Endothelial cell (in vitro differentiated cells): Measurements from ENCODE around the gene BMP5. TPM values are rescaled to one million over a fixed set of nuclear protein-coding genes. Genes with fewer than 3 reads are reported as not detected.

Source experiments
- DNase-seq: peaks from one replicate; pipeline ENCODE4 v3.0.0; 2021; ENCODE audit warnings: low spot score
- H3K27ac Mint-ChIP-seq: one replicate; pipeline ENCODE4 v1.8.0; 2021; ENCODE audit warnings: mixed read lengths, inconsistent platforms; ENCODE audit not compliant: unreplicated experiment
- H3K27me3 Mint-ChIP-seq: one replicate; pipeline ENCODE4 v1.8.0; 2021; ENCODE audit warnings: mild to moderate bottlenecking, moderate library complexity, mixed read lengths, inconsistent platforms; ENCODE audit not compliant: unreplicated experiment
- H3K36me3 Mint-ChIP-seq: one replicate; pipeline ENCODE4 v1.8.0; 2021; ENCODE audit warnings: mild to moderate bottlenecking, low read depth, mixed read lengths, inconsistent platforms; ENCODE audit not compliant: unreplicated experiment
- H3K4me1 Mint-ChIP-seq: one replicate; pipeline ENCODE4 v1.8.0; 2021; ENCODE audit warnings: mild to moderate bottlenecking, mixed read lengths, inconsistent platforms; ENCODE audit not compliant: unreplicated experiment
- H3K4me3 Mint-ChIP-seq: one replicate; pipeline ENCODE4 v1.8.0; 2021; ENCODE audit warnings: mild to moderate bottlenecking, mixed read lengths, inconsistent platforms; ENCODE audit not compliant: unreplicated experiment
- H3K9me3 Mint-ChIP-seq: one replicate; pipeline ENCODE4 v1.8.0; 2021; ENCODE audit warnings: mixed read lengths, inconsistent platforms; ENCODE audit not compliant: unreplicated experiment
- CTCF ChIP-seq: fragments of 200-600 bp; sonication (generic); IDR thresholded peaks from one replicate; pipeline ENCODE4 v1.5.0; 2021; ENCODE audit warnings: antibody characterized with exemption; ENCODE audit not compliant: unreplicated experiment
- total RNA-seq: library from RNA; stranded (reverse); fragmentation: NEBNext Ultra II Directional; extraction: Animal tissue kit (Norgen Biotek cat#: 25700); gene quantifications from one replicate; pipeline ENCODE4 v1.2.1, GENCODE V29; 2021; ENCODE audit not compliant: unreplicated experiment

BMP5 gene
- total RNA-seq, 1 donor from 2014 or later = 0.18 TPM

- no peaks in the 10 kb centered on the region for H3K9me3 Mint-ChIP-seq
- H3K4me1 Mint-ChIP-seq = peaks cover 3% of the 10 kb centered on the region
- H3K27me3 Mint-ChIP-seq = no peaks in the 10 kb centered on the region
- no peak for DNase-seq
- no peak overlapping the region for H3K27ac Mint-ChIP-seq
- no peak overlapping the region for H3K4me3 Mint-ChIP-seq
- peak; percentile 37 for TF ChIP-seq CTCF
- no peaks in the 10 kb centered on the region for H3K36me3 Mint-ChIP-seq
These were observed 10.9 kb upstream of the BMP5 start for GRCh38 chr6:55886185-55886836.

GRCh38 chr6:55882718-55883569 lies 7.6 kb upstream of the BMP5 start:
- Mint-ChIP-seq H3K9me3 (no peaks in the 10 kb centered on the region), H3K4me1 (peaks cover 3% of the 10 kb centered on the region), H3K27ac (no peak overlapping the region), H3K4me3 (no peak overlapping the region), H3K36me3 (no peaks in the 10 kb centered on the region), H3K27me3 (no peaks in the 10 kb centered on the region)
- TF ChIP-seq CTCF = no peak
- DNase-seq = no peak

- H3K4me1 Mint-ChIP-seq = peaks cover 8% of the 10 kb centered on the region
- TF ChIP-seq CTCF = no peak
- no peaks in the 10 kb centered on the region for H3K9me3 Mint-ChIP-seq
- no peak for DNase-seq
- no peak overlapping the region for H3K4me3 Mint-ChIP-seq
- no peak overlapping the region for H3K27ac Mint-ChIP-seq
- H3K36me3 Mint-ChIP-seq = no peaks in the 10 kb centered on the region
- H3K27me3 Mint-ChIP-seq = no peaks in the 10 kb centered on the region
These were observed 1.9 kb upstream of the BMP5 start for GRCh38 chr6:55877283-55877682.

- DNase-seq = no peak
- no peaks in the 10 kb centered on the region for H3K27me3 Mint-ChIP-seq
- H3K27ac Mint-ChIP-seq = no peak overlapping the region
- no peak overlapping the region for H3K4me3 Mint-ChIP-seq
- TF ChIP-seq CTCF = no peak
- peaks cover 8% of the 10 kb centered on the region for H3K4me1 Mint-ChIP-seq
- no peaks in the 10 kb centered on the region for H3K9me3 Mint-ChIP-seq
- no peaks in the 10 kb centered on the region for H3K36me3 Mint-ChIP-seq
These were observed 1.1 kb downstream of the BMP5 start for GRCh38 chr6:55874316-55874715.

- Mint-ChIP-seq H3K9me3 (no peaks in the 10 kb centered on the region), H3K4me1 (peaks cover 8% of the 10 kb centered on the region), H3K36me3 (no peaks in the 10 kb centered on the region), H3K4me3 (no peak overlapping the region), H3K27me3 (no peaks in the 10 kb centered on the region), H3K27ac (no peak overlapping the region)
- DNase-seq = no peak
- TF ChIP-seq CTCF = no peak
These were observed 2.5 kb downstream of the BMP5 start for GRCh38 chr6:55872866-55873265.
